Left ventricle myocardium inferior (tissue), 1 donor: ENCODE data around the gene NCKIPSD. TPM values are rescaled to one million over a fixed set of nuclear protein-coding genes. Genes with fewer than 3 reads are reported as not detected.

Experiments
- DNase-seq: peaks from one replicate; pipeline ENCODE4 v3.0.0-alpha.2; 2020
- H3K27ac ChIP-seq: fragments of 200-600 bp; replicated peaks from 2 replicates; pipeline ENCODE4 v1.8.0; 2021
- H3K27me3 ChIP-seq: fragments of 200-600 bp; 2 replicates; pipeline ENCODE4 v1.8.0; 2021; ENCODE audit warnings: low read depth
- H3K36me3 ChIP-seq: fragments of 200-600 bp; 2 replicates; pipeline ENCODE4 v1.8.0; 2021
- H3K4me1 ChIP-seq: fragments of 200-600 bp; 2 replicates; pipeline ENCODE4 v1.8.0; 2021
- H3K4me3 ChIP-seq: fragments of 200-600 bp; 2 replicates; pipeline ENCODE4 v1.8.0; 2021; ENCODE audit warnings: mild to moderate bottlenecking, moderate library complexity
- H3K9me3 ChIP-seq: fragments of 200-600 bp; replicated peaks from 2 replicates; pipeline ENCODE4 v1.8.0; 2021
- intact Hi-C: fragments of 100-400 bp; cut with micrococcal nuclease; formaldehyde crosslinking; loops from one replicate; pipeline ENCODE4 v1.11.0; 2022
- total RNA-seq: library from RNA; stranded (reverse); fragmentation: NEBNext Ultra II Directional; extraction: Animal tissue kit (Norgen Biotek cat#: 25700); gene quantifications from one replicate; pipeline ENCODE4 v1.2.1, GENCODE V29; 2021
- TF ChIP-seq, protein P1 (sequence below): fragments of 200-600 bp; IDR thresholded peaks from 2 replicates; pipeline ENCODE4 v1.8.0; 2021; ENCODE audit warnings: antibody characterized with exemption, mild to moderate bottlenecking, borderline replicate concordance
- donor health status: DM: no; HTN: yes; CAD: no; lungs with severe emphysema.

The NCKIPSD gene
- total RNA-seq, 1 donor from 2014 or later: 17.0 TPM

DNA sequence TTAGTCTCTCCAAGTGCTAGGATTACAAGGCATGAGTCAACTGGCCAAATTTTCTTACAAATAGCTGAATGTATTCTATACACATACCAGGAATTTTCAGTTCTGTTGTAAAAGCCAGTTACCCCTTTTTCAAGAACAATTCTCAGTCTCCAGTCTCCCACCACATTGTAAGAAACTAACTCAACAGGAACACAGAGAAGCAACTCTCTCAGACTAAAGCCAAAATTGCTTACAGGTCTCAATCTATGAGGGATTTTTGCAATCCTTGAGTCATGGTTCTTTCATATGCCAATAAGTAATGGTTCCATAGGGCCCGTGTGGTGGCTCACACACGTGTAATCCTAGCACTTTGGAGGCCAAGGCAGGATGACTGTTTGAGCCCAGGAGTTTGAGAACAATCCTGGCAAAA, 22.8 kb upstream of the NCKIPSD start:
- Histone ChIP-seq H3K27ac (peak overlapping the region; percentile 36), H3K9me3 (no peaks in the 10 kb centered on the region), H3K36me3 (peaks cover 42% of the 10 kb centered on the region), H3K4me3 (no peak overlapping the region), H3K4me1 (peaks cover 78% of the 10 kb centered on the region), H3K27me3 (no peaks in the 10 kb centered on the region)
- TF ChIP-seq, protein P1, sequence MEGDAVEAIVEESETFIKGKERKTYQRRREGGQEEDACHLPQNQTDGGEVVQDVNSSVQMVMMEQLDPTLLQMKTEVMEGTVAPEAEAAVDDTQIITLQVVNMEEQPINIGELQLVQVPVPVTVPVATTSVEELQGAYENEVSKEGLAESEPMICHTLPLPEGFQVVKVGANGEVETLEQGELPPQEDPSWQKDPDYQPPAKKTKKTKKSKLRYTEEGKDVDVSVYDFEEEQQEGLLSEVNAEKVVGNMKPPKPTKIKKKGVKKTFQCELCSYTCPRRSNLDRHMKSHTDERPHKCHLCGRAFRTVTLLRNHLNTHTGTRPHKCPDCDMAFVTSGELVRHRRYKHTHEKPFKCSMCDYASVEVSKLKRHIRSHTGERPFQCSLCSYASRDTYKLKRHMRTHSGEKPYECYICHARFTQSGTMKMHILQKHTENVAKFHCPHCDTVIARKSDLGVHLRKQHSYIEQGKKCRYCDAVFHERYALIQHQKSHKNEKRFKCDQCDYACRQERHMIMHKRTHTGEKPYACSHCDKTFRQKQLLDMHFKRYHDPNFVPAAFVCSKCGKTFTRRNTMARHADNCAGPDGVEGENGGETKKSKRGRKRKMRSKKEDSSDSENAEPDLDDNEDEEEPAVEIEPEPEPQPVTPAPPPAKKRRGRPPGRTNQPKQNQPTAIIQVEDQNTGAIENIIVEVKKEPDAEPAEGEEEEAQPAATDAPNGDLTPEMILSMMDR: no peak
- DNase-seq: no peak
- intact Hi-C loops: no loop called here

DNA sequence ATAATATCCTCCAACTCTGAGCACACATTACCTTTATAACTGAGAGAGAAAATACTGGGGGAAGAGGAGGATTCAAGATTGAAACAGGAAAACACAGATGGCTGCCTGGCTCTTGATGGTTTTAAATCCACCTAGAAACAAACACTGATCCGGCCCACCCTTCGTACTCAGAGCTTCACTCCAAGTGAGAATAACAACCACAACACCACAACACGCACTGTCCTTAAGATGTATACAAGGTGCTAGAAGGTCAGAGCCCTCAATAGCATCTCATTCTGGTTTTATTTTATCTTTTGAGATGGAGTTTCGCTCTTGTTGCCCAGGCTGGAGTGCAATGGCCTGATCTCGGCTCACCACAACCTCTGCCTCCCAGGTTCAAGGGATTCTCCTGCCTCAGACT, 21.4 kb upstream of the NCKIPSD start:
- TF ChIP-seq, protein P1: no peak
- Histone ChIP-seq H3K36me3 (peaks cover 36% of the 10 kb centered on the region), H3K9me3 (no peaks in the 10 kb centered on the region), H3K4me1 (peaks cover 79% of the 10 kb centered on the region), H3K27ac (no peak overlapping the region), H3K27me3 (no peaks in the 10 kb centered on the region), H3K4me3 (no peak overlapping the region)
- no peak for DNase-seq
- intact Hi-C loops: no loop called here

DNA sequence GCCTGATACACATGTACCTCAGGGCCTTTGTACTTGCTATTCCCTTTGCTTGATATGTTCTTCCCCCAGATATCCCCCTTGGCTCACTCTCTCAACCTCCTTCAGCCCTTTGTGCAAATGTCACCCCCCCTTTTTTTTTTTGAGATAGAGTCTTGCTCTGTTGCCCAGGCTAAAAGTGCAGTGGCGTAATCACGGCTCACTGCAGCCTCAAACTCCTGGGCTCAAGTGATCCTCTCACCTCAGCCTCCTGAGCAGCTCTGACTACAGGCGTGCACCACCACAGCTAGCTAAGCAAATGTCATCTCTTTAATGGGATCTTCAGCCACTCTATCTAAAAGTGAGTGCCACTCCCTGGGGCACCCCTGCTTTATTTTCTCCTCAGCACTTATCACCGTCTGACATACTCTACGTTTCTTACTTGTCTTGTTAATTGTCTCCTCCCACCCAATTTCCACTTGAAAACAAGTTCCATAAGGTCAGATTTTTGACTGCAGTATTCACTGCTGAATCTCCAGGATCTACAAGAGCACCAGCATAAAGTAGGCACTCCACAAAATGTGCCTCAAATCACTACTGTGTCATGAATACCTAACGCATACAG, 16.7 kb upstream of the NCKIPSD start:
- Histone ChIP-seq H3K4me3 (no peak overlapping the region), H3K4me1 (peaks cover 64% of the 10 kb centered on the region), H3K36me3 (peaks cover 26% of the 10 kb centered on the region), H3K9me3 (no peaks in the 10 kb centered on the region), H3K27ac (no peak overlapping the region), H3K27me3 (no peaks in the 10 kb centered on the region)
- no peak for DNase-seq
- intact Hi-C loops: no loop called here
- TF ChIP-seq, protein P1: no peak

DNA sequence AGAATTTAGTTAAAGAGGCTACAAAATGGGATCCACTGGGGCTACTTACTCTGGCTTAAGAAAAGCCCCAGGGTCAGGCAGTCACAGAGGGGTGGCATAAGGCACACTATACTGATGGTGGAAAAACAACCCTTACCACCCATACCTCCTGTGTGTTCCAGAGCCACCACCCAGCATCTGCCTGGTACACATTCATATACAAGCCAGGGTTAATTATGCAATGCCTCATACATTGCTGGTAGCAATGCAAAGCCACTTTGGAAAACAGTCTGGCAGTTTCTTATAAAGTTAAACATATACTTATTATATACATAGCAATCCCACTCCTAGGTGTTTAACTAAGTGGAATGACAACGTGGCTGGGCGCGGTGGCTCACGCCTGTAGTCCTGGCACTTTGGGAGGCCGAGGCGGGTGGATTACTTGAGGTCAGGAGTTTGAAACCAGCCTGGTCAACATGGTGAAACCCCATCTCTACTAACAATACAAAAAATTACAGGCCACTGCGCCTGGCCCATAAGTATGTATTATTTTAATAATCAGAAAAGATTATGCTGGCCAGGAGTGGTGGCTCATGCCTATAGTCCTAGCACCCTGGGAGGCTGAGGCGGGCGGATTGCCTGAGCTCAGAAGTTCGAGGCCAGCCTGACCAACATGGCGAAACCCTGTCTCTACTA, 15.2 kb upstream of the NCKIPSD start:
- Histone ChIP-seq H3K4me3 (no peak overlapping the region), H3K9me3 (no peaks in the 10 kb centered on the region), H3K4me1 (peaks cover 69% of the 10 kb centered on the region), H3K36me3 (peaks cover 23% of the 10 kb centered on the region), H3K27me3 (no peaks in the 10 kb centered on the region), H3K27ac (no peak overlapping the region)
- intact Hi-C loops: no loop called here
- TF ChIP-seq, protein P1: no peak
- no peak for DNase-seq

DNA sequence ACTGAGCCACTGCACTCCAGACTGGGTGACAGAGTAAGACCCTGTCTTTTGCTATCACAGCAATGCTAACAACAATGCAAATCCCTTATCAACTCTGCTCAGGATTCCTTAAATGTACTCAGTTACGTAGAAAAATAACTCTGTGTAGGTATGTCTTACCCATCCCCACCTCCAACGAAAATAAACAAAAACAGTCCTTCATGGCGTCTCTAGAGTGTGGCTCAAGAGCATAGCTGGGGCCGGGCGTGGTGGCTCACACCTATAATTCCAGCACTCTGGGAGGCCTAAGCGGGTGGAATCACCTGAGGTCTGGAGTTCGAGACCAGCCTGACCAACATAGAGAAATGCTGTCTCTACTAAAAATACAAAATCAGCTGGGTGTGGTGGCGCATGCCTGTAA, 13.2 kb upstream of the NCKIPSD start:
- Histone ChIP-seq H3K27me3 (no peaks in the 10 kb centered on the region), H3K27ac (no peak overlapping the region), H3K4me1 (peaks cover 76% of the 10 kb centered on the region), H3K9me3 (no peaks in the 10 kb centered on the region), H3K36me3 (peaks cover 37% of the 10 kb centered on the region), H3K4me3 (no peak overlapping the region)
- intact Hi-C loops: no loop called here
- TF ChIP-seq, protein P1: no peak
- DNase-seq: no peak
